ENCODE measurements around the gene TLR2.

The TLR2 gene

GRCh38 chr4:153684971-153685371 is 891 bp downstream of the TLR2 start:
- TF ChIP-seq GATA2 (IDR thresholded peaks at IDR 0.05; ENCODE audit: low read depth, low read length) = no peak
- no peak for TF ChIP-seq GATA3 (IDR thresholded peaks at IDR 0.05; ENCODE audit: low read depth, low read length)

GRCh38 chr4:153704522-153704921 is 20.4 kb downstream of the TLR2 start:
- TF ChIP-seq GATA2 (IDR thresholded peaks at IDR 0.05; ENCODE audit: low read depth, low read length) = no peak
- no peak for TF ChIP-seq GATA3 (IDR thresholded peaks at IDR 0.05; ENCODE audit: low read depth, low read length)

- TF ChIP-seq GATA3 (IDR thresholded peaks at IDR 0.05; ENCODE audit: low read depth, low read length) (no peak), GATA2 (IDR thresholded peaks at IDR 0.05; ENCODE audit: low read depth, low read length) (no peak)
Observed at GRCh38 chr4:153705743-153706468, 21.8 kb downstream of the TLR2 start.

GRCh38 chr4:153706519-153706918 is 22.4 kb downstream of the TLR2 start:
- TF ChIP-seq GATA3 (IDR thresholded peaks at IDR 0.05; ENCODE audit: low read depth, low read length) (no peak), GATA2 (IDR thresholded peaks at IDR 0.05; ENCODE audit: low read depth, low read length) (no peak)

- no peak for TF ChIP-seq GATA3 (IDR thresholded peaks at IDR 0.05; ENCODE audit: low read depth, low read length)
- TF ChIP-seq GATA2 (IDR thresholded peaks at IDR 0.05; ENCODE audit: low read depth, low read length) = no peak
Observed at GRCh38 chr4:153710681-153711080, 26.6 kb downstream of the TLR2 start.

- no peak for TF ChIP-seq GATA3 (IDR thresholded peaks at IDR 0.05; ENCODE audit: low read depth, low read length)
- TF ChIP-seq GATA2 (IDR thresholded peaks at IDR 0.05; ENCODE audit: low read depth, low read length) = no peak
Observed at GRCh38 chr4:153713866-153714646, 30.0 kb downstream of the TLR2 start.

- TF ChIP-seq GATA2 (IDR thresholded peaks at IDR 0.05; ENCODE audit: low read depth, low read length) (no peak), GATA3 (IDR thresholded peaks at IDR 0.05; ENCODE audit: low read depth, low read length) (no peak)
Observed at GRCh38 chr4:153722036-153722435, 38.0 kb downstream of the TLR2 start.

- TF ChIP-seq GATA2 (IDR thresholded peaks at IDR 0.05; ENCODE audit: low read depth, low read length) (no peak), GATA3 (IDR thresholded peaks at IDR 0.05; ENCODE audit: low read depth, low read length) (no peak)
Observed at GRCh38 chr4:153724606-153725005, 40.5 kb downstream of the TLR2 start.

GRCh38 chr4:153725136-153725830 is 41.2 kb downstream of the TLR2 start:
- TF ChIP-seq GATA3 (IDR thresholded peaks at IDR 0.05; ENCODE audit: low read depth, low read length) = no peak
- no peak for TF ChIP-seq GATA2 (IDR thresholded peaks at IDR 0.05; ENCODE audit: low read depth, low read length)

GRCh38 chr4:153725831-153726154 is 41.7 kb downstream of the TLR2 start:
- TF ChIP-seq GATA2 (IDR thresholded peaks at IDR 0.05; ENCODE audit: low read depth, low read length) (no peak), GATA3 (IDR thresholded peaks at IDR 0.05; ENCODE audit: low read depth, low read length) (no peak)

GRCh38 chr4:153728151-153728550 is 44.1 kb downstream of the TLR2 start:
- TF ChIP-seq GATA2 (IDR thresholded peaks at IDR 0.05; ENCODE audit: low read depth, low read length) (no peak), GATA3 (IDR thresholded peaks at IDR 0.05; ENCODE audit: low read depth, low read length) (no peak)

GRCh38 chr4:153728660-153729059 is 44.6 kb downstream of the TLR2 start:
- TF ChIP-seq GATA3 (IDR thresholded peaks at IDR 0.05; ENCODE audit: low read depth, low read length) (no peak), GATA2 (IDR thresholded peaks at IDR 0.05; ENCODE audit: low read depth, low read length) (no peak)

GRCh38 chr4:153729895-153730294 is 45.8 kb downstream of the TLR2 start:
- TF ChIP-seq GATA3 (IDR thresholded peaks at IDR 0.05; ENCODE audit: low read depth, low read length) (no peak), GATA2 (IDR thresholded peaks at IDR 0.05; ENCODE audit: low read depth, low read length) (no peak)

- peak; percentile 55 for TF ChIP-seq GATA2 (IDR thresholded peaks at IDR 0.05; ENCODE audit: low read depth, low read length)
- no peak for TF ChIP-seq GATA3 (IDR thresholded peaks at IDR 0.05; ENCODE audit: low read depth, low read length)
Observed at GRCh38 chr4:153731239-153731638, 47.2 kb downstream of the TLR2 start.
